HS-5 (cell line): Measurements from ENCODE around the gene PCBP2.
"Not testable (repeated sequence)": the region's sequence is repeated elsewhere in the genome, so short reads cannot be mapped to it uniquely, and the experiment has no call there.

ENCODE experiments used
- DNase-seq: peaks from one replicate; pipeline ENCODE4 v3.0.0-alpha.2; 2012; ENCODE audit warnings: low read depth

PCBP2 gene

DNA sequence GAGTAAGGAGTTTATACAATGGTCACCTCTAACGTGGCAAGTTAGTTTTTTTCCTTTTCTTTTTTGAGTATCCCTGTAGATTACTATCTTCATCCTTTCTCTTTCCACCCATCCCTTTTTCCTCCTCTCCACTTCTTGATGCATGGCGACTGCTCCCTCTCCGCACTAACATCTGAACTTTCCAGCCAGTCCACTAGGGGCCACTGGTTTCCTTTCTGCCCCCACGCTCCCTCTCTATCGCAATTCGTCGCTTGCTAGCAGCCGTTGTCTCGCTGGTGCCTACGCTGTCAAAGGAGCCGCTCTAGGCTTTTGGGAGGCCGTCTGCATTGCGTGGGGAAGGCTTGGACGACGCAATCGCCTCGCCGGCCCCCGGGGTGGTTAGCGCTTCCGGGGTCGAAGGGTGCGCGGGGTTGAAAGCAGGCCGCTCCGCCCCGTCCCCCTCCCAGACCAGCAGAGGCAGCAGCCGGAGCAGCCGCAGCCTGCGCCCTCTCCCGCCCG, at the start of gene PCBP2:
TSS of gene PCBP2 (plus strand) at position 442 of the 498 bp plus-strand sequence. CDS start 2,699 bp downstream, outside the sequence.
- DNase-seq = peak; percentile 96

- DNase-seq = not testable (repeated sequence)
These were observed 49.6 kb upstream of the PCBP2 start for GRCh38 chr12:53402351-53402750.

- no peak for DNase-seq
These were observed 49.0 kb upstream of the PCBP2 start for GRCh38 chr12:53402871-53403270.

- no peak for DNase-seq
These were observed 41.0 kb upstream of the PCBP2 start for GRCh38 chr12:53410951-53411350.

DNA sequence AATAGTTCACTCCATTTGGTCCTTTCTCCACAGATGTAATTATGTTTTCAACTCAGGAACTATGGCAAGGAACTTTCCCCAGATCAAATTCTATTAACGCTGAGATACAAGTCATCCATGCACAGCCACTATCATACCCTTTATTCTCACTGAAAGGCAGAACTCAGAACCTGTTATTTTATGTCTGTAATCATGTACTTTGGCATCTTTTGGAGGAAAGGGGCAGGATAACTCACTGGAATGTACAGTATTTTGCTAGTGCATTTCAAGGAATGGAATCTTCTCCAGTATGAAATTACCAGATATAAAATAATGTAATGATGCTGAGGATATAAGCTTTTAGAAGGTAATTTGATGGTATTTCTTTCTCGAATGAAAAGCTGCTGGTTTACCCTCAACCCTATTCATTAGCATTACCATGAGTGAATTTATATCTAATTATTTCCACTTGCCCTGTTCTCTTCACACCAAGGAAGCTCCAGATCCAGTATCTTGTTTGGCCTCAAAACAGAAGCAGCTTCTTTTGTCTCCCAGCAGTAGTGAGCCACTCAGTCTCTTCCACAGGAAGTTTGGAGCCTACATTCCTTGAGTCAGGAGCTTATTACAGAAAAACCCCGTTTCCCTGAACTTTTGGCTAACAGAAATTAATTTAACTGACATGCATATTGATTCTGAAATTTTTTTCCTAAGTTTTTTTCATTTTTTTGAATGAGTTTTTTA, 38.3 kb upstream of the PCBP2 start:
- no peak for DNase-seq

DNA sequence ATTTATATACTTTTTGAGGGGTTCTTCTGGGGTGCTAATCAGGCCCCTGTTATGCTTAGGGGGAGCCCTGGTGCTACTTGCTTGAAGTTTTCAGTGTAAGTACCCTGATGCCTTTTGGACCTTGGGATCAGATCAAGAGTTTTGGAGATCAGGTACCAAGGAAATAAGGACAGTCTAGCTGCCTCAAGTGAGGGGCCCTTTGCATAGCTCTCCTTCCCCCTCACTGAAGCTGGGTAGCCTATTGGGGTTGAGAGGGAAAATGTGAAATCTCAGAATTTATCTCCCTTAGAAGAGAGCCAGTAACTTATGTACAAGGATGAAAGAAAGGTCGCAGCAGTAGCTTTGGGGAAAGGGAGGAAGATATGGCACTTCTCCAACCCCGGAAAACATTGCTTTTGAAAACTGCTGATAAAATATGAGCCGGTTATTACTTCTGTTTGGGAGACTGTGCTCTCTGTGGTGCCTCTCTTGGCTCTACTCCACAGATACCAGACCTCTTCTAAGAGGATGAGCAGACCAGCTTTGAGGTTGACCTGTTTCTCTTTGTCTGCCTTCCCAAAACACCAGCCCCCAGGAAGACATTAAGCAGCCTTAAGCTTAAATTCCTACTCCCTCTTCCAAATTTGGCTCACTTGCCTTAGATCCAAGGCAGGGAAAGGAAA, 37.0 kb upstream of the PCBP2 start:
- no peak for DNase-seq

DNA sequence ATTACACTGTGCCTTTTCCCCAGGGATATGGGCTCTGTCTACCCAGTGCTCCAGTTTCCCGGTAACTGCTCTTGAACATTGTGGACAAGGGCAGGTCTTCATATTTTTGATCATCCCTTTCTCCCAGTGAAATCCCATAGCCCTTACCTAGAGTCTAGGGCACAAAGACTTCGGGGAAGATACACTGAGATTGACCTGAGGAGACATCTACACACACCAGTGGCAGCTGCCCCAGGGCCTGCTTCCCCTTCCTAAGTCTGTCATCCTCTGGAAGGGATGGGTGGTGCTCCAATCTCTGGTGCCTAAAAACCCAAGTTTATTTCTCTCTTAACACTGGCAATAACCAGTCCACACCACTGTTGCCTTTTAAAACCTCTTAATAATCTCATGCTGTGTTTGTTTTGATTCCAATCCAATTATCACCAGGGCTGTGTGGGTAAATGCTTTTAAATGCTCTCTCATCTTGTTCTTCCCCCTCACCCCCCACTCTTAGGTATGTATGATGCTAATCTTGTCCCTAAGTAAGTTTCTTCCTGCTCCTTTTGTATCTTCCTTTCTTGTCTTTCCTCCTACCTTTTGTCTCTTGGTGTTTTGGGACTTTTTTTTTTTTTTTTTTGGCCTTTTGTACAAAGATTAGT, 36.0 kb upstream of the PCBP2 start:
- not testable (repeated sequence) for DNase-seq

DNA sequence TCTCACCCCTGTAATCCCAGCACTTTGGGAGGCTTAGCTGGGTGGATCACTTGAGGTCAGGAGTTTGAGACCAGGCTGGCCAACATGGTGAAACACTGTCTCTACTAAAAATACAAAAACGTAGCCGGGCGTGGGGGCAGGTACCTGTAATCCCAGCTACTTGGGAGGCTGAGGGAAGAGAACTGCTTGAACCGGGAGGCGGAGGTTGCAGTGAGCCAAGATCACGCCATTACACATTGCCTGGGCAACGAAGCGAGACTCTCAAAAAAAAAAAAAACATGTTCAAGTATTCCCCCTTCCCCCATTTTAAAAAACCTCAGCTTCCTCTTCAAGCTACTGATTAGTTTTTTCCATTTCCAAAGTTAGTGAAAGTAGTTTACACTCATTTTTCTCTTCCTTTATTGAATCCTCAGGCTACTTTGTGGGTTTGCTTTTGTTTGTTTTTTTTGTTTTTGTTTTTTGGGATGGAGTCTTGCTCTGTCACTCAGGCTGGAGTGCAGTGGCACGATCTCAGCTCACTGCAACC, 34.5 kb upstream of the PCBP2 start:
- not testable (repeated sequence) for DNase-seq

GRCh38 chr12:53418221-53418620, 33.7 kb upstream of the PCBP2 start:
- no peak for DNase-seq

DNA sequence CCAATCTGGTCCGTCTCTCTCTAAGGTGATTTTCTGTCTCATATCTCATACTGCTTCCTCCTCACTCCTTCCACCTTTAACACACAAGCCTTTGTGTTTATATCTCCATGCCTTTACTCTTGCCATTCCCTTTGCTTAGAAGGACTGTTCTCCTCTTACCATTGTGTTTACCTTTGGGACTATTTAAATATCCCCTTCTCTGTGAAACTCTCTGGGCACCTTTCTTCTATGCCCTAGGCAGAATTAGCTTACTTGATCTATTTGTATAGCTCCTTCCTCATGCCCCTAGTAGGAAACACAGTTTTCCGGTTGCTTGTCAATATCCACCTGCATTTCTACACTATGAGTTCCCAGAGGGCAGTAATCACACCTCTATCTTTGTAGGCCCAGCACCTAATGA, 32.1 kb upstream of the PCBP2 start:
- no peak for DNase-seq

GRCh38 chr12:53422247-53422646, 29.7 kb upstream of the PCBP2 start:
- not testable (repeated sequence) for DNase-seq

GRCh38 chr12:53423597-53423996, 28.3 kb upstream of the PCBP2 start, which contains the start of gene AMHR2:
TSS of gene AMHR2 (plus strand) at chr12:53423855. CDS start at chr12:53423935, 80 bp downstream.
- no peak for DNase-seq

- no peak for DNase-seq
These were observed 27.0 kb upstream of the PCBP2 start for GRCh38 chr12:53424626-53425514.

DNA sequence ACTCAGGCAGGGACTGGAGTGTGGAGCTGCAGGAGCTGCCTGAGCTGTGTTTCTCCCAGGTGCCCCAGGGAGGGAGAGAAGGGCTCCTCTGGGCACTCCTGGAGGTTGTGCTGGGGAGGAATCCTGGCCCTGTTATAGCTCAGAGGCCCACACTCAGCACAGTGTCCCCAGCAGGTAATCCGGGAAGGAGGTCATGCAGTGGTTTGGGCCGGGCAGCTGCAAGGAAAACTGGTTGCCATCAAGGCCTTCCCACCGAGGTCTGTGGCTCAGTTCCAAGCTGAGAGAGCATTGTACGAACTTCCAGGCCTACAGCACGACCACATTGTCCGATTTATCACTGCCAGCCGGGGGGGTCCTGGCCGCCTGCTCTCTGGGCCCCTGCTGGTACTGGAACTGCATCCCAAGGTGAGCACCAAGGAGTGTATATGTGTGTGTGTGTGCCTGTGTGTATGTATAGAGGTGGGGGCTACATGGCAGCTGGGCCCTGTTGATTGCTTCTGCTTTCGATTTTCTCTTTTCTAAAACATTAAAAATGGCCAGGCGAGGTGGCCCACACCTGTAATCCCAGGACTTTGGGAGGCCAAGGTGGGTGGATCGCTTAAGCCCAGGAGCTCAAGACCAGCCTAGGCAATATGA, 26.3 kb upstream of the PCBP2 start:
- DNase-seq = no peak

GRCh38 chr12:53427905-53428594, 23.9 kb upstream of the PCBP2 start:
- peak; percentile 94 for DNase-seq

GRCh38 chr12:53428741-53429140, 23.2 kb upstream of the PCBP2 start:
- no peak for DNase-seq

DNA sequence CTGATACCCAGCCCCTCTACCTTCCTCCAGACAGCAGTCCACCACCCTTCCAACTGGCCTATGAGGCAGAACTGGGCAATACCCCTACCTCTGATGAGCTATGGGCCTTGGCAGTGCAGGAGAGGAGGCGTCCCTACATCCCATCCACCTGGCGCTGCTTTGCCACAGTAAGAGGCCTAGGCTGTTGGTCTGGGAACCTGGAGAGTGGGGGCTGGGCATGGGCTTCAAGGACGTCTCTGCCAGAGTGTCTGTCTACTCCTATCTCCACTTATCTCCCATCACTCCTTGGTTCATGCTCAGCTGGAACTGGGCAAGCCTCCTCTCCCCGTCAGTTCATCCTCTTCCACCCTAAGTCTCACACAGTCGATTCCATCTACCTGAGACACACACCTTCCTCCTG, 21.8 kb upstream of the PCBP2 start:
- DNase-seq = no peak

DNA sequence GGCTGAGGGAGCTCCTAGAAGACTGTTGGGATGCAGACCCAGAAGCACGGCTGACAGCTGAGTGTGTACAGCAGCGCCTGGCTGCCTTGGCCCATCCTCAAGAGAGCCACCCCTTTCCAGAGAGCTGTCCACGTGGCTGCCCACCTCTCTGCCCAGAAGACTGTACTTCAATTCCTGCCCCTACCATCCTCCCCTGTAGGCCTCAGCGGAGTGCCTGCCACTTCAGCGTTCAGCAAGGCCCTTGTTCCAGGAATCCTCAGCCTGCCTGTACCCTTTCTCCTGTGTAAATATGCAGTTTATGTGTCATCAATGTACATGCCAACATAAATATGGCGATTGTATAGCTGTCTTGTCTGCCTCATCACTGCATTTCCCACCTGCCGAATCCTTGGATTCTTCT, 20.7 kb upstream of the PCBP2 start:
- no peak for DNase-seq

DNA sequence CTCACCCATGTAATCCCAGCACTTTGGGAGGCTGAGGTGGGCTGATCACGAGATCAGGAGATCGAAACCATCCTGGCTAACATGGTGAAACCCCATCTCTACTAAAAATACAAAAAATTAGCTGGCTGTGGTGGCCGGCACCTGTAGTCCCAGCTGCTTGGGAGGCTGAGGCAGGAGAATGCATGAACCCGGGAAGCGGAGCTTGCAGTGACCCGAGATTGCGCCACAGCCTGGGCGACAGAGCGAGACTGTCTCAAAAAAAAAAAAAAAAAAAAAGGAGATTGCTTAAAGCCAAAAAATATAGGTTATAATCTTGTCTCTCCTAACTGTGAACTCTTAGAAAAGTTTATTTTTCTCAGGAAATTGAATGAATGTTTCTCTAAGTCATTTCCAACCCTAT, 16.6 kb upstream of the PCBP2 start:
- DNase-seq = not testable (repeated sequence)

DNA sequence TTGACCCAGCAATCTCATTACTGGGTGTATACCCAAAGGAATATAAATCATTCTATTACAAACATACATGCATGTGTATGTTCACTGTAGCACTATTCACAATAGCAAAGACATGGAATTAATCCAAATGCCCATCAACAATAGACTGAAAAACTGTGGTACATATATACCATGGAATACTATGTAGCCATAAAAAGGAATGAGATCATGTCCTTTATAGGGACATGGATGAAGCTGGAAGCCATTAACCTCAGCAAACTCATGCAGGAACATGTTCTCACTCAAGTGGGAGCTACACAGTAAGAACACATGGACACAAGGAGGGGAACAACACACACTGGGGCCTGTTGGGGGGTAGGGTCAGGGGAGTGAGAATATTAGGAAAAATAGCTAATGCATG, 12.3 kb upstream of the PCBP2 start:
- not testable (repeated sequence) for DNase-seq
